ENCODE results near the gene SMC1B.

DNA sequence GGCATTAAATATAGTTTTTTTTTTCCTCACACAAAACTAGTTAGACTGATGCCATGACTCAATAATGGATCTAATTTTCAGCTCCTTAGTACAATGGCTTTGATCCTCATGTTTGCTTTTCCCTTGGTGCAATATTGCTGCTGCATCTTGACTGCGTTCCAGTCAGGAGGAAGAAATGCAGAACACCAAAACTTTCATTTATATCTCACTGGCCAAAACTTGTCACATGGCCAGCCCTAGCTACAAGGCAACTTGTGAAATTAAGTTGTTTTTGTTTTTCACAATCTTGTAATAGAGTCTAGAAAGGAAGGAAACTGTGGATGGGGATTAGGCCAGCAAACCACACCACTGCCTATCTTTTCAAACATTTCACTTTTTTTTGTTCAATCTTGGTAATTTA, 36.7 kb downstream of the SMC1B start:
- TF ChIP-seq, protein P1, sequence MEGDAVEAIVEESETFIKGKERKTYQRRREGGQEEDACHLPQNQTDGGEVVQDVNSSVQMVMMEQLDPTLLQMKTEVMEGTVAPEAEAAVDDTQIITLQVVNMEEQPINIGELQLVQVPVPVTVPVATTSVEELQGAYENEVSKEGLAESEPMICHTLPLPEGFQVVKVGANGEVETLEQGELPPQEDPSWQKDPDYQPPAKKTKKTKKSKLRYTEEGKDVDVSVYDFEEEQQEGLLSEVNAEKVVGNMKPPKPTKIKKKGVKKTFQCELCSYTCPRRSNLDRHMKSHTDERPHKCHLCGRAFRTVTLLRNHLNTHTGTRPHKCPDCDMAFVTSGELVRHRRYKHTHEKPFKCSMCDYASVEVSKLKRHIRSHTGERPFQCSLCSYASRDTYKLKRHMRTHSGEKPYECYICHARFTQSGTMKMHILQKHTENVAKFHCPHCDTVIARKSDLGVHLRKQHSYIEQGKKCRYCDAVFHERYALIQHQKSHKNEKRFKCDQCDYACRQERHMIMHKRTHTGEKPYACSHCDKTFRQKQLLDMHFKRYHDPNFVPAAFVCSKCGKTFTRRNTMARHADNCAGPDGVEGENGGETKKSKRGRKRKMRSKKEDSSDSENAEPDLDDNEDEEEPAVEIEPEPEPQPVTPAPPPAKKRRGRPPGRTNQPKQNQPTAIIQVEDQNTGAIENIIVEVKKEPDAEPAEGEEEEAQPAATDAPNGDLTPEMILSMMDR (IDR thresholded peaks at IDR 0.05), result no peak
- no peak for TF ChIP-seq EZH2phosphoT487 (IDR thresholded peaks at IDR 0.05)
- TF ChIP-seq EZH2 (IDR thresholded peaks at IDR 0.05), result no peak

Measured in neural progenitor cell (in vitro differentiated cells).